ENCODE data around the gene BCL2L12. TPM values are rescaled to one million over a fixed set of nuclear protein-coding genes. Genes with fewer than 3 reads are reported as not detected.
"Not testable (repeated sequence)": the region's sequence is repeated elsewhere in the genome, so short reads cannot be mapped to it uniquely, and the experiment has no call there.

The BCL2L12 gene
- total RNA-seq, 1 donor from 2014 or later = 50.1 TPM

DNA sequence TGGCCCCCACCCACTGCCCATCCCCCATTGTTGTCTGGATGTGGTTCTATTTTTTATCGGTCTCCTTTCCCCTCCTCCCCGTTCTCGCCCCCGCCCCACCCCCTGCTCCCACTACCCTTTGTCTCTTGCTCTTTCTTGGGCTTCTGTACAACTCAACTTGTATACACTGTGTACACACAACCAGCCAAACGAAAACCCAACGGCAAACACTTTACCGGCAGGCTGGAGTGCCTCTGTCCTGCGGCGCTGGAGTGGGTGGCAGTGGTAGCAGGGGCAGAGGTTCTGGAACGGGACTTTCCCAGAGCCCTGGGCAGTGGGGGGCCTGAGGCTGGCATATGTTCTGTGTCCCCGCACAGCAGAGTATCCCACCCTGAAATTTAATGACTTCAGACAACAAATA is 39.5 kb upstream of the BCL2L12 start:
- TF ChIP-seq, protein P1, sequence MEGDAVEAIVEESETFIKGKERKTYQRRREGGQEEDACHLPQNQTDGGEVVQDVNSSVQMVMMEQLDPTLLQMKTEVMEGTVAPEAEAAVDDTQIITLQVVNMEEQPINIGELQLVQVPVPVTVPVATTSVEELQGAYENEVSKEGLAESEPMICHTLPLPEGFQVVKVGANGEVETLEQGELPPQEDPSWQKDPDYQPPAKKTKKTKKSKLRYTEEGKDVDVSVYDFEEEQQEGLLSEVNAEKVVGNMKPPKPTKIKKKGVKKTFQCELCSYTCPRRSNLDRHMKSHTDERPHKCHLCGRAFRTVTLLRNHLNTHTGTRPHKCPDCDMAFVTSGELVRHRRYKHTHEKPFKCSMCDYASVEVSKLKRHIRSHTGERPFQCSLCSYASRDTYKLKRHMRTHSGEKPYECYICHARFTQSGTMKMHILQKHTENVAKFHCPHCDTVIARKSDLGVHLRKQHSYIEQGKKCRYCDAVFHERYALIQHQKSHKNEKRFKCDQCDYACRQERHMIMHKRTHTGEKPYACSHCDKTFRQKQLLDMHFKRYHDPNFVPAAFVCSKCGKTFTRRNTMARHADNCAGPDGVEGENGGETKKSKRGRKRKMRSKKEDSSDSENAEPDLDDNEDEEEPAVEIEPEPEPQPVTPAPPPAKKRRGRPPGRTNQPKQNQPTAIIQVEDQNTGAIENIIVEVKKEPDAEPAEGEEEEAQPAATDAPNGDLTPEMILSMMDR (IDR thresholded peaks at IDR 0.05; ENCODE audit: unreplicated experiment) = no peak
- Mint-ChIP-seq H3K4me3 (ENCODE audit: unreplicated experiment) (no peak overlapping the region), H3K36me3 (ENCODE audit: low read depth, unreplicated experiment) (peaks cover 29% of the 10 kb centered on the region), H3K27ac (ENCODE audit: unreplicated experiment) (no peak overlapping the region), H3K4me1 (ENCODE audit: unreplicated experiment) (no peaks in the 10 kb centered on the region), H3K9me3 (ENCODE audit: unreplicated experiment) (no peaks in the 10 kb centered on the region), H3K27me3 (ENCODE audit: unreplicated experiment) (peaks cover 4% of the 10 kb centered on the region)
- no peak for DNase-seq (ENCODE audit: low spot score)

DNA sequence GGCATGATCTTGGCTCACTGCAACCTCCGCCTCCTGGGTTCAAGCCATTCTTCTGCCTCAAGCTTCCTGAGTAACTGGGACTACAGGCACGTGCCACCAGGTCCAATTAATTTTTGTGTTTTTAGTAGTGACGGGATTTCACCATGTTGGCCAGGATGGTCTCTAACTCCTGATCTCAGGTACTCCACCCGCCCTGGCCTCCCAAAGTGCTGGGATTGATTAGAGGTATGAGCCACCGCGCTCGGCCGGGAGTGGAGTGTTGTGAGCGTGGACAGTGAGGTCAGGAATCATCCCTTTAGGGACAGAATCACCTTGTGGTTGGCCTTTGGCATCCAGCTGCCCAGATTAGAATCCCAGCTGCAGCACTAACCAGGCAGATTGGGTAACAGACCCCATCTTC is 36.1 kb upstream of the BCL2L12 start:
- peaks cover 24% of the 10 kb centered on the region for H3K36me3 Mint-ChIP-seq (ENCODE audit: low read depth, unreplicated experiment)
- H3K4me1 Mint-ChIP-seq (ENCODE audit: unreplicated experiment) = peaks cover 3% of the 10 kb centered on the region
- DNase-seq (ENCODE audit: low spot score) = no peak
- TF ChIP-seq, protein P1 (IDR thresholded peaks at IDR 0.05; ENCODE audit: unreplicated experiment) = no peak
- H3K4me3 Mint-ChIP-seq (ENCODE audit: unreplicated experiment) = no peak overlapping the region
- no peaks in the 10 kb centered on the region for H3K9me3 Mint-ChIP-seq (ENCODE audit: unreplicated experiment)
- H3K27ac Mint-ChIP-seq (ENCODE audit: unreplicated experiment) = no peak overlapping the region
- H3K27me3 Mint-ChIP-seq (ENCODE audit: unreplicated experiment) = peaks cover 4% of the 10 kb centered on the region

- TF ChIP-seq, protein P1 (IDR thresholded peaks at IDR 0.05; ENCODE audit: unreplicated experiment) = no peak
- Mint-ChIP-seq H3K27ac (ENCODE audit: unreplicated experiment) (no peak overlapping the region), H3K4me3 (ENCODE audit: unreplicated experiment) (no peak overlapping the region), H3K9me3 (ENCODE audit: unreplicated experiment) (no peaks in the 10 kb centered on the region), H3K27me3 (ENCODE audit: unreplicated experiment) (peaks cover 15% of the 10 kb centered on the region), H3K4me1 (ENCODE audit: unreplicated experiment) (peaks cover 17% of the 10 kb centered on the region), H3K36me3 (ENCODE audit: low read depth, unreplicated experiment) (peaks cover 19% of the 10 kb centered on the region)
- no peak for DNase-seq (ENCODE audit: low spot score)
Measured at GRCh38 chr19:49631014-49631588, 34.6 kb upstream of the BCL2L12 start.

DNA sequence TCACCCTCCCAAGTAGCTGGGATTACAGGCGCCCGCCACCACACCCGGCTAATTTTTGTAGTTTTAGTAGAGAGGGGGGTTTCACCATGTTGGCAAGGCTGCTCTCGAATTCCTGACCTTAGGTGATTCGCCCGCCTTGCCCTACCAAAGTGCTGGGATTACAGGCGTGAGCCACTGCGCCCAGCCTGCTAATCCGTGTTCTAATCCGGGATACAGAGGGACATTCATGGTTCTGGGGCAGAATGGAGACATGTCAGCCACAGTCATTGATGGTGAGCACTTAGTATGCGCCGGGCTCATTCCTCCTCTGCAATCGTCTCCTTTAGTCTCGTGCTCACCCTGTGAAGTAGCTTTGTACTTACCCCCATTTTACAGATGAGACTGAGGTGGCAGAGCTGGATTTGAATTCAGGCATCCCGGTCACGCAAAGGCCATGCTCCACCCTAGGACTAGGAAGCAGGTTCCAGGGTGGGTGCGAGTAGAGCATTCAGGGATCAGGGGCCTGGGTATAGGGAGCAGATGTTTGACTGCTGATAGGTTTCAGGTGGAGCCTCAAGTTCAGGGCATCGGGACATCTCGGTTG is 34.0 kb upstream of the BCL2L12 start:
- Mint-ChIP-seq H3K4me3 (ENCODE audit: unreplicated experiment) (peak overlapping the region; percentile 51), H3K4me1 (ENCODE audit: unreplicated experiment) (peaks cover 20% of the 10 kb centered on the region), H3K27me3 (ENCODE audit: unreplicated experiment) (peaks cover 18% of the 10 kb centered on the region), H3K27ac (ENCODE audit: unreplicated experiment) (no peak overlapping the region), H3K9me3 (ENCODE audit: unreplicated experiment) (no peaks in the 10 kb centered on the region), H3K36me3 (ENCODE audit: low read depth, unreplicated experiment) (peaks cover 19% of the 10 kb centered on the region)
- TF ChIP-seq, protein P1 (IDR thresholded peaks at IDR 0.05; ENCODE audit: unreplicated experiment) = no peak
- DNase-seq (ENCODE audit: low spot score) = no peak

DNA sequence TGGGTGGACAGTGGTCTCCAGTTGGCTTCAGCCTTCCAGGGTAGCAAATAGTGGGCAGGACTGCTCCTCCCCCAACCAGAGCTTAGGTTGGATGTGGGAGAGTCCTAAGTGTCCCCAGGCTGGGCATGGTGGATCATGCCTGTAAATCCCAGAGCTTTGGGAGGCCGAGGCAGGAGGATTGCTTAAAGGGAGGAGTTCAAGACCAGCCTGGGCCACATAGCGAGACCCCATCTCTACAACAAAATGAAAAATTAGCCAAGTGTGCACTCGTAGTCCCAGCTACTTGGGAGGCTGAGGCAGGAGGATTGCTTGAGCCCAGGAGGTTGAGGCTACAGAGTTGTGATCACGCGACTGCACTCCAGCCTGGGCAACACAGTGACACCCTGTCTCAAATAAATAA is 33.2 kb upstream of the BCL2L12 start:
- Mint-ChIP-seq H3K36me3 (ENCODE audit: low read depth, unreplicated experiment) (peaks cover 12% of the 10 kb centered on the region), H3K4me1 (ENCODE audit: unreplicated experiment) (peaks cover 23% of the 10 kb centered on the region), H3K9me3 (ENCODE audit: unreplicated experiment) (no peaks in the 10 kb centered on the region), H3K27ac (ENCODE audit: unreplicated experiment) (no peak overlapping the region), H3K4me3 (ENCODE audit: unreplicated experiment) (no peak overlapping the region), H3K27me3 (ENCODE audit: unreplicated experiment) (peaks cover 21% of the 10 kb centered on the region)
- no peak for DNase-seq (ENCODE audit: low spot score)
- TF ChIP-seq, protein P1 (IDR thresholded peaks at IDR 0.05; ENCODE audit: unreplicated experiment) = no peak

GRCh38 chr19:49633273-49633672 is 32.5 kb upstream of the BCL2L12 start:
- H3K36me3 Mint-ChIP-seq (ENCODE audit: low read depth, unreplicated experiment); H3K9me3 Mint-ChIP-seq (ENCODE audit: unreplicated experiment); DNase-seq (ENCODE audit: low spot score); H3K27ac Mint-ChIP-seq (ENCODE audit: unreplicated experiment); H3K4me3 Mint-ChIP-seq (ENCODE audit: unreplicated experiment): not testable (repeated sequence)
- H3K4me1 Mint-ChIP-seq (ENCODE audit: unreplicated experiment) = peaks cover 26% of the 10 kb centered on the region
- peaks cover 24% of the 10 kb centered on the region for H3K27me3 Mint-ChIP-seq (ENCODE audit: unreplicated experiment)

Data from endothelial cell (in vitro differentiated cells).